SK-N-SH treated with all-trans-retinoic acid at 6 μM for 48 hours (cell line): ENCODE data around the gene UBP1.

Source experiments
- ARNTL ChIP-seq: fragments of 450-650 bp; formaldehyde crosslinking; IDR thresholded peaks from 2 replicates; pipeline ENCODE4 v1.5.0; 2020; ENCODE audit warnings: low read depth, mild to moderate bottlenecking, moderate library complexity, borderline replicate concordance
- BACH2 ChIP-seq: fragments of 250-450 bp; sonication (Bioruptor Pico); IDR thresholded peaks from 2 replicates; pipeline ENCODE4 v1.9.0; 2021; ENCODE audit warnings: mild to moderate bottlenecking, borderline replicate concordance
- CREB5 ChIP-seq: fragments of 250-450 bp; sonication (Bioruptor Pico); IDR thresholded peaks from 2 replicates; pipeline ENCODE4 v1.5.1; 2020; ENCODE audit warnings: low read depth, mild to moderate bottlenecking, moderate library complexity
- CSDC2 ChIP-seq: fragments of 250-450 bp; sonication (Bioruptor Pico); IDR thresholded peaks from 2 replicates; pipeline ENCODE4 v1.5.0; 2020; ENCODE audit warnings: mild to moderate bottlenecking, moderate library complexity
- PATZ1 ChIP-seq: fragments of 250-450 bp; sonication (Bioruptor Pico); IDR thresholded peaks from 2 replicates; pipeline ENCODE4 v1.8.0; 2020; ENCODE audit warnings: mild to moderate bottlenecking, moderate library complexity, borderline replicate concordance
- RARB ChIP-seq: fragments of 250-450 bp; sonication (Bioruptor Pico); IDR thresholded peaks from 2 replicates; pipeline ENCODE4 v1.8.0; 2021; ENCODE audit warnings: mild to moderate bottlenecking, moderate library complexity
- TOX ChIP-seq: fragments of 250-450 bp; sonication (Bioruptor Pico); IDR thresholded peaks from 2 replicates; pipeline ENCODE4 v1.8.0; 2021; ENCODE audit warnings: mild to moderate bottlenecking, moderate library complexity, borderline replicate concordance
- ZFP30 ChIP-seq: fragments of 450-650 bp; formaldehyde crosslinking; IDR thresholded peaks from 2 replicates; pipeline ENCODE4 v1.5.0; 2022; ENCODE audit warnings: mild to moderate bottlenecking, moderate library complexity
- ZNF70 ChIP-seq: fragments of 450-650 bp; formaldehyde crosslinking; IDR thresholded peaks from 2 replicates; pipeline ENCODE4 v1.5.0; 2020; ENCODE audit warnings: mild to moderate bottlenecking, moderate library complexity

DNA sequence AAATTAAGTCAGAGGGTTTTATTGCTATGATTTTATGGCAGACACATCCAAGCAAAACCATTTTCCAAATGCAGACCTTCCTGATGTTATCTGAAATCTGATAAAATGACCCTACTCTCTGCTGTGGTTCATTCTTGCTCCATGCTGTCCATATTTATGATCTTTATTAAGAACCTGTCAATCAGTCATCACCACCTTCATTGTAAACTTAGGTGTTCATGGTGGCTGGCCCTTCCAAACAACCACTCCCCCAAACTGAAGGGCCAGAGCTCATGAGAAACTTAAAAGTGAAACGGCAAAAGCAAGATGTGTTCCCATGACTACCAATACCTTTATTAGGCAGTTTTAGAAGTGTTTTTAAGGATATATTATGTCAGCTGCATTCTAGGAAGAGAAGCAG, 53.6 kb downstream of the UBP1 start:
- TF ChIP-seq RARB (no peak), ARNTL (no peak), TOX (CRISPR knock-in tag) (no peak), ZFP30 (CRISPR knock-in tag) (no peak), PATZ1 (CRISPR knock-in tag) (no peak), CREB5 (no peak), CSDC2 (no peak), ZNF70 (CRISPR knock-in tag) (no peak), BACH2 (CRISPR knock-in tag) (no peak)
